ENCODE data around the gene KIF4A.
A peak's percentile ranks its signal among the peaks of the same experiment; 100 is the strongest.
"Not testable (repeated sequence)": the region's sequence is repeated elsewhere in the genome, so short reads cannot be mapped to it uniquely, and the experiment has no call there.

Gene KIF4A

DNA sequence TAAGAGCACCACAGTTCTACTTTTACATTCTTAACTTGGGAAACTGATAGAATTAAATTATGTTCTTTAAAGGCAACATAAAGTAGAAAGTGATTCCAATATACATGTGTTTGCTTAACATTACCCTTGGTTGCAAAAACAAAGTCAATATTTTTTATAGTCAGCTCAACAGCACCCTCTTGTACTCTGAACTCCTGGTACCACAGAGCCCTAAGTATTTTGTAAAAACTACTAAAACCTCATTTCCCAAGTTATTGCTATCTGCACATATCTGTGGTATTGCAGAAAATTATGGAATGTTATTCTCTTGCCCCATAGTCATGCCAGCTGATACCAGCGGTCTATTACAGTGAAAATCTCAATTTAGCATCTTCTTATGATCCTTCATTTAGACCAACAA is 2.9 kb downstream of the KIF4A start:
- DNase-seq (ENCODE audit: low read depth): peak; percentile 10

DNA sequence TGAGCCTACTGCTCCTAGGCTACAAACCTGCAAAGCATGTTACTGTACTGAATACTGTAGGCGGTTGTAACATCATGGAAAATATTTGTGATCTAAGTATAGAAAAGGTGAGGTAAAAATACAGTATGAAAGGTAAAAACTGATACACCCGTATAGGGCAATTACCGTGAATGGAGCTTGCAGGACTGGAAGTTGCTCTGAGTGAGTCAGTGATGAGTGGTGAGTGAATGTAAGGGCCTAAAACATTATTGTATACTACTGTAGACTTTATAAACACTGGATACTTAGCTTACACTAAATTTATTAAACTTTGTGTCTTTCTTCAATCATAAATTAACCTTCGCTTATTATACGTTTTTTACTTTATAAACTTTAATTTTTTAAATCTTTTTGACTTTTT is 3.7 kb downstream of the KIF4A start:
- peak; percentile 17 for DNase-seq (ENCODE audit: low read depth)

GRCh38 chrX:70301716-70302115 is 11.8 kb downstream of the KIF4A start:
- peak; percentile 64 for DNase-seq (ENCODE audit: low read depth)

- peak; percentile 67 for DNase-seq (ENCODE audit: low read depth)
Measured at GRCh38 chrX:70313503-70313902, 23.6 kb downstream of the KIF4A start.

DNA sequence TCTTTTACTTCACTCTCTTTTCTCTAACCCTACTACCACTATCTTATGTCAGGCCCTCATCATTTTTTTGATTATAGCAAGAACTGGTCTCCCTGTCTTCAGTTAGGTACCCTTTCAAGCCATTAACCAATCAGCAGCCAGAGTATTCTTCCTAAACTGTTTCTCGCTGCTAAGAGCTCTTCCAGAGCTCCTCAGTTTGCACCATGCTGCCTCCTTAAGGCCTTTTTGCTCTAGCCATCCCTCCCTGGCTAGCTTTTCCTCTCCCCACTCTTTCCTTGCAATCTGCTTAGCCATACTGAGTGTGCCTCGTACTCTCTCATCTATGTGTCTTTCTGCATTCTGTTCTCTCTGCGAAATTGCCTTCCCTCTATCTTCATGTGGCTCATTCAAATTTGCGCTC is 32.9 kb downstream of the KIF4A start:
- no peak for DNase-seq (ENCODE audit: low read depth)

DNA sequence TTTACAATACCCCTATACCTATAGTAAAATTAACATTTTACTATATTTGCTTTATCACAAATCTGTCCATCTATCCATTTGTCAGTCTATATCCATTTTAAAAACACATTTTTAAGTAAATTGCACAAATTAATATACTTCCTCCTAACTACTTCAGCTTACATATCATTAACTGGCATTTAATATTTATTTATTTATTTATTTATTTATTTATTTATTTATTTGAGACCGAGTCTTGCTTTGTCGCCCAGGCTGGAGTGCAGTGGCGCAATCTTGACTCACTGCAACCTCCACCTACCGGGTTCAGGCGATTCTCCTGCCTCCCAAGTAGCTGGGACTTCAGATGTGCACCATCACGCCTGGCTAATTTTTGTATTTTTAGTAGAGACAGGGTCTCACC is 33.7 kb downstream of the KIF4A start:
- DNase-seq (ENCODE audit: low read depth): not testable (repeated sequence)

- DNase-seq (ENCODE audit: low read depth): peak; percentile 53
Measured at GRCh38 chrX:70324326-70324725, 34.4 kb downstream of the KIF4A start.

GRCh38 chrX:70331161-70331560 is 41.3 kb downstream of the KIF4A start:
- peak; percentile 41 for DNase-seq (ENCODE audit: low read depth)

- DNase-seq (ENCODE audit: low read depth): no peak
Measured at GRCh38 chrX:70332600-70332999, 42.7 kb downstream of the KIF4A start.

DNA sequence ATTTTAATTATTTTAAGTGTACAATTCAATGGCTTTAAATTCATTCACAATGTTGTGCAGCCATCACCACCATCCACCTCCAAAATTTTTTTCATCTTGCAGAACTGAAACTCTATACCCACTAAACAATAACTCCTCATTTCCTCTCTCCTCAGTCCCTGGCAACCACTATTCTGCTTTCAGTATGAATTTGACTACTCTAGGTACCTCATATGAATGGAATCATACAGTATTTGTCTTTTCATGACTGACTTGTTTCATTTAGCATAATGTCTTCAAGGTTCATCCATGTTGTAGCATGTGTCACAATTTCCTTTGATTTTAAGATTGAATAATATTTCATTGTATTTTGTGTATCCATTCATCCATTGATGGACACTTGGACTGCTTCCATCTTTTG is 46.9 kb downstream of the KIF4A start:
- DNase-seq (ENCODE audit: low read depth): no peak

DNA sequence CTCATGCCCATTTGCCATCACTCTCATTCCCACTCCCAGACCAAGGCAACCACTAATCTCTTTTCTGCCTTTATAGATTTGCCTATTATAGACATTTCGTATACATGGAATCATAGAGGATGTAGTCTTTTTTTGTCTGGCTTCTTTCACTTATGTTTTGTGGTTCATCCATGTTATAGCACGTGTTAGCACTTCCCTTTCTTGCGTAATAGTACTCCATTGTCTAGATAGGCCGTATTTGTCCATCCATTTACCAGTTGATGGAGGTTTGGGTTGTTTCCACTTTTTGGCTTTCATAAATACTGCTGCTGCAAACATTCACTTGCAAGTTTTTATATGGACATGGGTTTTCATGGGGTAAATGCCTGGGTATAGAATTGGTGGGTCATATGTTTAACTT is 48.4 kb downstream of the KIF4A start:
- DNase-seq (ENCODE audit: low read depth): no peak

GRCh38 chrX:70343435-70343834 is 53.5 kb downstream of the KIF4A start:
- DNase-seq (ENCODE audit: low read depth): no peak

- DNase-seq (ENCODE audit: low read depth): no peak
Measured at GRCh38 chrX:70346418-70347070, 56.6 kb downstream of the KIF4A start.

DNA sequence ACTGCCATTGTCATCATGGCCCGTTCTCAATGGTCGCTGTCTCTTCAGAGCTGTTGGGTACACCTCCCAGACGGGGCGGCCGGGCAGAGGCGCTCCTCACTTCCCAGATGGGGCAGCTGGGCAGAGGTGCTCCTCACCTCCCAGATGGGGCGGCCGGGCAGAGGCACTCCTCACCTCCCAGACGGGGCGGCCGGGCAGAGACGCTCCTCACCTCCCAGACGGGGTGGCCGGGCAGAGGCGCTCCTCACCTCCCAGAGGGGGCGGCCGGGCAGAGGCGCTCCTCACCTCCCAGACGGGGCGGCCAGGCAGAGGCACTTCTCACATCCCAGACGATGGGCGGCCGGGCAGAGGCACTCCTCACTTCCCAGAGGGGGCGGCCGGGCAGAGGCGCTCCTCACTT is 58.9 kb downstream of the KIF4A start:
- DNase-seq (ENCODE audit: low read depth): not testable (repeated sequence)

GRCh38 chrX:70349367-70350125 is 59.6 kb downstream of the KIF4A start:
- DNase-seq (ENCODE audit: low read depth): not testable (repeated sequence)

- no peak for DNase-seq (ENCODE audit: low read depth)
Measured at GRCh38 chrX:70352496-70352895, 62.6 kb downstream of the KIF4A start.

GRCh38 chrX:70353514-70353913 is 63.6 kb downstream of the KIF4A start:
- no peak for DNase-seq (ENCODE audit: low read depth)

DNA sequence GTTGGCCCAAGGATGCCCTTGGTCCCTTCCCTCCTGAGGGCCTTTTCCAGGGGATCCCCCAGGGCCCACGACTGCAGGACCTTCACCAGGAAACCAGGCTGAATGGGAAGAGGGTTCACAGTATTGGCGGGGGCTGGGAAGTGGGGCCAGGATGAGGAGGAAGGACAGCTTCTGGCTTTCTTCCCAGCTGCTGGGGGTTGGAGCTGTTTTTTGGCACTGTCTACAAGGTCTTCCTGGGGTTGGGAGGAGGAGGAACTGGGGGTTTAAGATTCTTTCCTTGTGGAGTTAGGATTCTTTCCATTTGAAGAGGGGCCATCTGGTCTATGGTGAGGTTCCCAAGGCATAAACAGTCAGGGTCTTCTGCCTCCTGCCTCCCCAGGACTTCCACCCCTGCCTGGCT is 64.8 kb downstream of the KIF4A start:
- DNase-seq (ENCODE audit: low read depth): no peak

DNA sequence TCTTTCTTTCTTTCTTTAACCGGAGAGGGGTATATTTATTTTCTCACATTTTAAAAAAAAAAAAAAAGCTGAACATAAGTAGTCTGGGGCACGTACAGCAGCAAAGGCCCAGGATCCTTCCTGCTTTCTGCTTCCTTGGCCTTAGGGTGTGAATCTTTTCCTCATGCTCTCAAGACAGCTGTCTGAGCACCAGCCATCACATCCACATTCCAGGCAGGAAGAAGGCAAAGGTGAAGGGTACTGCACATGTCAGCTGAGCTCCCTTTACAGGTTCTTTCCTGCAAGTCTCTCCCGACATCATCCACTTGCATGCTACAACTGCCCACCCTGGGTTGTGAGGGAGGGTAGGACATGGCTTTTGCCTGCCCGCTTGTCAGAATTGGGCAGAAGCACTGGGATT is 69.6 kb downstream of the KIF4A start:
- DNase-seq (ENCODE audit: low read depth): no peak

DNA sequence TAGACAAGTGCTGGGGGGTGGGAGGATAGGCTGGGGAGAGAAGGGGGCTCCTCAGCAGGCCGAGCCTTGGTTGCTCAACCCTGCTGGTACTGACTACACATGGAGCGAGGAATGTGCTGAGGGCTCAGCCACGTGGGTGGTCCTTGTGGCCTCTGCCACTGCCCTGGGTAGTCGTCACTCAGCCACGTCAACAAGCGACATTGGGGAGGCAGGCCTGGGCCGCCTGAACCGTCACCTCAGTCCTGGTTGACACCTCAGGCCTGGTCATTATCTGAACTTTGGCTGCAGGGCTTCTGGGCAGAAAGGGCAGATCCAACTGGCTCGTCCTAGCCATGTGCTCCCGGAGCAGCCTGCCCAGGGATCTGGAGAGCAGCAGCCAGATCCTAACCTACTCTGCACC is 70.5 kb downstream of the KIF4A start:
- DNase-seq (ENCODE audit: low read depth): no peak

- not testable (repeated sequence) for DNase-seq (ENCODE audit: low read depth)
Measured at GRCh38 chrX:70368731-70369130, 78.8 kb downstream of the KIF4A start.

DNA sequence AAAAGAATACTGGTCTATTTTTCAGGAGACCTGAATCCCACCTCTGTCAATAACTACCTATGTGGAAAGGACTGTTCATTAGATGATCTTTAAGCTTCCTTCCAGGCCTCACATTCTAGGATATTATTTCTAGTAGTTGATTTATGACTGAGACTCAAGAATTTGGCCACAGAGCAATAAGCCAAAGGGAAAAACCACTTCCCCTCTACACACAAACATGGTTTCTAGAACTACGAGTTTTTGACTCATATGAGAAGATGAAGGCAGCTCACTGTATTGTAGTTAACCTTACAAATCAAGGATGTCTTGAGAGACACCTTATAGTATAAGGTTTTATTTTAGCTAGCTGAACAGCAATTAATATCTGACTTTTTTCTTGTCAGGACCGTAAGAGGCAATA is 96.3 kb downstream of the KIF4A start:
- DNase-seq (ENCODE audit: low read depth): peak; percentile 20

DNA sequence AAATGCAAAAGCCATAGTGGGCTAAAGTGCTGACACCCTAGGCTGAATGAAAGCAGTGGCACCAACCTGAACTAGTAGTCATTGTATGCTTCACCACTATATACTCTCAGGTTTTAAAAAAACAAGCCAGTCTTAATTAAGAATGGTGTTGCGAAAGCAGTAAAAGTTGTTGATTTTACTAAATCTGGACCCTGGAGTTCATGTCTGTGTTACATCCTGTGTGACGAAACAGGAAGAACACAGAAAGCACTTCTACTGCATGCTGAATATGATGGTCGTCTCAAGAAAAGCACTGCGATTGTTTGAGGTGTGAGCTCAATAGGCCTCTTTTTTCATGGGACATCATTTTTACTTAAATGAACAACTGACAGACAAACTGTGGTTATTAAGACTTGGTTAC is 109.0 kb downstream of the KIF4A start:
- DNase-seq (ENCODE audit: low read depth): peak; percentile 76

GRCh38 chrX:70400181-70400580 is 110.3 kb downstream of the KIF4A start:
- not testable (repeated sequence) for DNase-seq (ENCODE audit: low read depth)

Measured in iris pigment epithelial cell (primary cell).